HG03103 (cell line): ENCODE data around the gene SHROOM2.

ENCODE experiments used
- ATAC-seq: cut with Tn5 transposase; IDR thresholded peaks from one replicate; pipeline ENCODE4 v1.9.1; 2021; ENCODE audit warnings: low read depth; ENCODE audit not compliant: unreplicated experiment

SHROOM2 gene

GRCh38 chrX:9927698-9928482 lies 141.7 kb downstream of the SHROOM2 start:
- no peak for ATAC-seq

- no peak for ATAC-seq
Observed at GRCh38 chrX:9935436-9935835, 149.2 kb downstream of the SHROOM2 start.

GRCh38 chrX:9937761-9938160 lies 151.5 kb downstream of the SHROOM2 start:
- no peak for ATAC-seq

GRCh38 chrX:9938516-9938915 lies 152.3 kb downstream of the SHROOM2 start:
- no peak for ATAC-seq

GRCh38 chrX:9940421-9940820 lies 154.2 kb downstream of the SHROOM2 start:
- ATAC-seq = no peak

- peak; percentile 92 for ATAC-seq
Observed at GRCh38 chrX:9942086-9942485, 155.9 kb downstream of the SHROOM2 start.

GRCh38 chrX:9943420-9943819 lies 157.2 kb downstream of the SHROOM2 start:
- no peak for ATAC-seq

- no peak for ATAC-seq
Observed at GRCh38 chrX:9947131-9947794, 161.0 kb downstream of the SHROOM2 start.

GRCh38 chrX:9948406-9948805 lies 162.2 kb downstream of the SHROOM2 start:
- no peak for ATAC-seq

GRCh38 chrX:9952300-9952699 lies 166.1 kb downstream of the SHROOM2 start:
- ATAC-seq = no peak

- no peak for ATAC-seq
Observed at GRCh38 chrX:9953396-9953795, 167.2 kb downstream of the SHROOM2 start.

GRCh38 chrX:9955506-9955905 lies 169.3 kb downstream of the SHROOM2 start:
- no peak for ATAC-seq

GRCh38 chrX:9957743-9958142 lies 171.5 kb downstream of the SHROOM2 start:
- ATAC-seq = no peak

- ATAC-seq = no peak
Observed at GRCh38 chrX:9958183-9958582, 172.0 kb downstream of the SHROOM2 start.

- ATAC-seq = no peak
Observed at GRCh38 chrX:9961750-9962149, 175.5 kb downstream of the SHROOM2 start.

GRCh38 chrX:9966775-9967408 lies 180.7 kb downstream of the SHROOM2 start, which contains the start of gene CLDN34:
Gene CLDN34 (plus strand): TSS chrX:9967358. CDS start chrX:9967358, 0 bp downstream.
- no peak for ATAC-seq

- no peak for ATAC-seq
Observed at GRCh38 chrX:9977635-9978034, 191.4 kb downstream of the SHROOM2 start.

- no peak for ATAC-seq
Observed at GRCh38 chrX:9980401-9980800, 194.2 kb downstream of the SHROOM2 start.

- no peak for ATAC-seq
Observed at GRCh38 chrX:9980927-9981326, 194.7 kb downstream of the SHROOM2 start.

GRCh38 chrX:9983441-9983840 lies 197.2 kb downstream of the SHROOM2 start:
- ATAC-seq = no peak

GRCh38 chrX:9983846-9984245 lies 197.6 kb downstream of the SHROOM2 start:
- ATAC-seq = no peak

- ATAC-seq = no peak
Observed at GRCh38 chrX:9988762-9989161, 202.5 kb downstream of the SHROOM2 start.
